NCI-H1930 (cell line): ENCODE results near the gene TOP3B.
A peak's percentile ranks its signal among the peaks of the same experiment; 100 is the strongest.

Experiments
- DNase-seq, 2 experiments: peaks; one replicate each; lab custom pipeline; 2025; lab: John Stamatoyannopoulos, UW

Gene TOP3B

DNA sequence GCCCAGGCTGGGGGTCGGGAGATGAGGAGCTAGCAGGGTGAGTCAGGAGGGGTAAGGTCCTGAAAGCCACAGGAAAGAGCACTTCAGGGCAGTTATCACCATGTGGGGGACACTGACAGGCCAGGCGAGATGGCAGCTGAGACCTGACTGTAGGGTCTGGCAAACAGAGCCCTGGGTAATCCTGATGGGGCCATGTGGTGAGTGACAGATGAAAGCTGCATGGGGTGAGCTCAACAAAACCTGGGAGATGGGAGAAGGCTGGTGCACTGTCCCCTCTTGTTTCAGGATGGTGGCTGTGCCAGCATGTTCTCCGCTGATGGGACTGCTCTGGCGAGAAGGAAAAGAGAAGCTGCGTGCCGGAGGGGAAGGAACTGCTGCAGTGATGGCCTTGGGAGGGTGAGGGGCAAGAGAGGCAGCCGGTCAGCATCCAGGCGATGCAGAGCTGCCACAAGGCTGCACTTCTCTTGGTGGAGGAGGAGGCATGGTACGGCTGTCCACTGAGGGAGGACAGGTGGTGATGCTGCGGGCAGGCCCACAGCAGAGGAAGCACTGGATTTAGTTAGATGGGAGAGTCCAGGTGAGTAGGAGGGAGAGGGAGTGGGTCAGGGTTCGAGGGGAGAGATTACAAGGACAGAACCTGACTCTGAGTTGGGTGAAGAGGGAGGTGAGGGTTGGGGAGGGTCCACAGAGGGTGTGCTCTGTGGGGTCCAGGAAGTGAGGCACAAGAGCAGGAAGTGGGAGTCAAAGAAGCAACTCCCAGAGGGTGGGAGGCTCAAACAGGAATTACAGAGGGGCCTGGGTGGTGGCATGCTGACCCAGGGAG lies 3.8 kb downstream of the TOP3B start:
- DNase-seq, result no peak

- no peak for DNase-seq
Measured at GRCh38 chr22:21977814-21978213, 4.8 kb downstream of the TOP3B start.

DNA sequence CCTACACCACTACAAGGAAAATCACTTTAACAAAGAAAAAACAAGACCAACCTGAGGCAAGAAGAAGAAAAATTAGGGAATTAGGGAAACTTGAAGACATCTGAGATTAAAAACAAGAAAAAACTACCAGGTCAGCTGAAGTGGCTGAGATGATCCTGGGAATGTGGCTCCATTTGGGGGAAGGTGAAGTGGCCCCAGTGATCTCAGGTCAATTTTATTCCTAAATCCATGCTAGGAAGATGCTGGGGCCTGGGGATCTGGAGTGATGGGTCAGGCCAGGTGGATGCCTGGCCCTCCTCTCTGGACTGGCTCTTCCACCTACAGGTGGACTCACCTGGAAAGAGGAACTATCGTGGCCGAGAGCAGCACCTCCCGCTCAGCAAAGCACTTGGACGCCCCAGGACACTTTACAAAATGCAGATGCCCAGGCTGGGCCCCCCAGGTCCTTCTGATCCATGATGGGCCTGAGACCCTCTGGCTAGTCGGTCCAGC lies 6.7 kb downstream of the TOP3B start:
- no peak for DNase-seq

- DNase-seq, result no peak
Measured at GRCh38 chr22:21975273-21975672, 7.3 kb downstream of the TOP3B start.

DNA sequence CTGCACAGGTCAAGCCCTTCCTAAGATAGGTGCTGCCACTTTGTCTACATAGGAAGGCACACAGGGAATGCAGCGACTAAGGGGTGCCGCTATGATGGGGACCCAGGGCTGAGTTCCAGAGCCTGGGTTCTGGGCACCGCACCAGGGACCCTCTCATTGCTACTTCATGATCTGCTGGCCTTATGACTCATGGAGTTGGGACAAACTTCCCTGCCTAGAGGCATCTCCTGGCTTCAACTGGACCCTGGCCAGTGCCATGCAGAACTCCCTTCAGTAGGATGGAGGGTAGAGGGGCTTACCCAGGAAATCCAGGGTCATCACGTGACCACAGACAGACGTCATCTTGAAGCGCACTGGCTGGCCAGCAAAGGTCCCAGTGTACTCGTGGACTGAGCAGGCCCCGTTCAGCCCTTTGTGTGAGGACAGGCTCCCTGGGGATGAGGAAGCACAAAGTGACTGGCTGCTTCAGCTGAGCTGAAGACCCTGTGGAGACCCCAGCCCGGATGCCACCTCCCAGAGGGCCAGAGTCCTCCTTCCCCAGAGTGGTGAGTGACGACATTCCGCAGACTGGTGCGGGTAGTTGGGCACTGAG lies 8.4 kb downstream of the TOP3B start:
- DNase-seq, result no peak

DNA sequence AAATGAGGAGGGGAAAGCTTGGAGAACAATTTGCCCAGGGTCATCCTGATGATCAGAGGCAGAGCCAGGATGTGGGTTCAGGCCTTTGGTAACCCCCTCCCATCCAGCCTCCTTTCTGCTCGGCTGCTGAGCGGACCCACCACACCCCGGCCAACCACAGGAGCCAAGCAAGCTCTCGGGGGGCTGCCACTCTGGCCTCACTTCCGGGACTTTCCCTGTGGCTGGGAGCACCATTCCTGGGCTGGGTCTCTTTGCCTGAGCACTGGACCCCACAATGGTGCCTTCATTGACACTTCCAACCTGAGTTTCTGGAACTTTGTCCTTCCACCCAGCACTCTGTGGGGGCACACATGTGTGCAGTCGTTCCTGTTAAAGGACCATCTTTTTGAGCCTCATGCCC lies 9.8 kb downstream of the TOP3B start:
- no peak for DNase-seq

GRCh38 chr22:21972293-21972779 lies 10.3 kb downstream of the TOP3B start:
- DNase-seq, result peak in 1 of 2 experiments; percentile 12

DNA sequence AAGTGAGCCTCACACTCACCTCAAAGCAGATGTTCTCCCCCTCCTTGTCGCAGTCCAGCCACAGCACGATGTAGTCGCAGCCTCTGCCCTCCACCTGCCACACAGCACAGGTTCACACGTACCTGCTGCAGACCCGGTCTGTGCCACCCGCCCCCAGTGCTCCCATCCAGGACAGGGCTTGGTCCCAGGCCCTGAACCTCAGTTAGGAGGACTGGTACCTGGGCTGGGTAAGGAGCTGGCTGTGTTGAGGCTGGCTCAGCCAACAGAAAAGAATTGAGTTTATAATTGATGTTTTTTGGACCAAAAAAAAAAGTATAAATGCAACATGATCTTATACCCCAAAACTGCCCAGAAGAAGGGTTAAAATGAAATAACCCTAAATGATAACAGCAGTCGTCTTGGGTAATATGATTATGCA lies 10.7 kb downstream of the TOP3B start:
- DNase-seq, result no peak

DNA sequence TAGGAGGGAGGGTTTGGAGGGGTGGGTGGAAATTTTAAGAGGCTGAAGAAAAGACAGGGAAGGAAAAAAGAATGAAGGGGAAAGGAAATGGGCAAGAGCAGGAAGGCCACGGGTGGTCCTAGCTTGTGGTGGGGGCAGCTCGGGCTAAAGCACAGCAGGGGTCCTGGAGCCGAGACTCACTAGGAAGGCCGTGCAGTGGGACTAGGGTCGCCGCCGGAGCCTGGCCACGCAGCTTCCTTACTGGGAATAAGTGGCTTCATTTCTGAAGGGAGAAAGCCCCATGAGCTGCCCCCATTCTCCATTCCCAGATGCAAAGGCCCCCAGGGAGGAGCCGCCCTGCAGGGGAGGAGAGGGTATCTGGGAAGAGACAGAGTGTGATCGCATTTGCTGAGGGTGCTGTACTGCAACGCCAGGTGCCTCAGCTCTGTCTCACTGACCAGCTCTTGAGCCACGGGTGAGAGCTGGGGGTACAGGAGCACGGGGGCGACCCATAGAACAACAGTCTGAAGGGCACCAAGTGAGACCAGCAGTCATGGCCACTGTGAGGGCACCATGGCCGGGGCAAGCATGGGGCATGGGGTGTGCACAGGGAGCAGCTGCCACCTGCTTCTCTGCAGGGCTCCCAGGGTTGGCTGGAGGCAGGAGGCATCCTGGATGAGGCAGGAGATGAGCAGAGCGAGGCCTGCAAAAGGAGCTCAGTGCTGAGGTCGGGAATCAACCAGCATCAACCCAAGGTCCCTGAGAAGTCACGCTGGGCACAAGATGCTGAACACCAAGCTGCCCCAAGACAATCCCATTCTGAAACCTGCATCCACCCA lies 11.6 kb downstream of the TOP3B start:
- DNase-seq, result no peak

- DNase-seq, result no peak
Measured at GRCh38 chr22:21970037-21970799, 12.4 kb downstream of the TOP3B start.

GRCh38 chr22:21968452-21969129 lies 14.0 kb downstream of the TOP3B start:
- no peak for DNase-seq

- DNase-seq, result no peak
Measured at GRCh38 chr22:21967693-21968271, 14.8 kb downstream of the TOP3B start.

DNA sequence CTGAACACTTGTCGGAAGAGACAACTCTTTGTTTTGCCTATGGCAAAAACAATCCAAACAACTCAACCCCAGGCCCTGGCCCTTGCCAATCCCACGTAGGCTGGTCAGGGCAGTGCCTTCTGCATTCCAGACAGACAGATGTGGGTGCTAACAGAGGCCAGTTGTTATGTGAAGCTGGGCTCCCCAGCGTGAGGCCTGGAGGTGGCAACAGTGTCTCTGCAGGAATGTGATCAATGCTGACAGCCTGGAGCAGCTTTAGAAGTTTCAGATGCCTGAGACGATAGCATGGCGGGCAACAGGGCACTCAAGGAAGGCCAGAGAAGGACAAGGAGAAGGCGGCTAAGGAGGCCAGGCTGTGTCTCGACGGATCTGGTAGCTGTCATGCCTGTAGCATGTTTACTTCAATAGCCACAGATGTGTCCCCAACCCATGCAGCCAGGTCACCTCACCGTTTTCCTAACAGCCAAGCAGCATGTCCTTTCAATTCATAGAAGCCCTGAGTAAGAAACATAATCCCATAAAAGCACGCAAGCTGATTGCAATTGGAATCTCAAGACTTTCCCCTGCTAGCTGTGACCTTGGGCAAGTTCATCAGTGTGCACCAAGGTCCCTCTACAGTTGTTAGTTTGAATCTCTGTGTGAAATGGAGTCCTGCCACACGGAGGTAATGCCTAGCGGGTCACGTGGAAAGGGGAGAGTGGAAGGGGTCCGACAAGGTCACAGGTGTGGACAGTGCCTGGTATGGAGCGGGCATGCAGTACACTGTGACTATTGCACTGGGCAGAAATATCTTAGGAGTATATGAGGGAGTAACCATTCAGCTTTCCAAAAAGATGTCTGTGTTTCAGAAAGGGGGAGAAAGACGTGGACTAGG lies 15.7 kb downstream of the TOP3B start:
- no peak for DNase-seq

DNA sequence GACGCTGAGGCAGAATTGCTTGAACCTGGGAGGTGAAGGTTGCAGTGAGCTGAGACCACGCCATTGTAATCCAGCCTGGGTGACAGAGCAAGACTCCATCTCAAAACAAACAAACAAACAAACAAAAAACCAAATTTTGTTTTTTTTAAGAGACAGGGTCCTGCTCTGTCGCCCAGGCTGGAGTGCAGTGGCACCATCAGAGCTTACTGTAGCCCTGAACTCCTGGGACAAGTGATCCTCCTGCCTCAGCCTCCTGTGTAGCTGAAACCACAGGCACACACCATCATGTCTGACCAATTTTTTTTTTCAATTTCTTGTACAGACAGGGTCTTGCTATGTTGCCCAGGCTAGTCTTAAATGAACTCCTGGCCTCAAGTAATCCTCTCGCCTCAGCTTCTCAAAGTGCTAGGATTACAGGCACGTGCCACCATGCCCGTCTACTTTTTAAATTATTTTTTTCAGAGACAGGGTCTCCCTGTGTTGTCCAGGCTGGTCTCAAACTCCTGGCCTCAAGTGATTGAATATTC lies 16.8 kb downstream of the TOP3B start:
- no peak for DNase-seq

DNA sequence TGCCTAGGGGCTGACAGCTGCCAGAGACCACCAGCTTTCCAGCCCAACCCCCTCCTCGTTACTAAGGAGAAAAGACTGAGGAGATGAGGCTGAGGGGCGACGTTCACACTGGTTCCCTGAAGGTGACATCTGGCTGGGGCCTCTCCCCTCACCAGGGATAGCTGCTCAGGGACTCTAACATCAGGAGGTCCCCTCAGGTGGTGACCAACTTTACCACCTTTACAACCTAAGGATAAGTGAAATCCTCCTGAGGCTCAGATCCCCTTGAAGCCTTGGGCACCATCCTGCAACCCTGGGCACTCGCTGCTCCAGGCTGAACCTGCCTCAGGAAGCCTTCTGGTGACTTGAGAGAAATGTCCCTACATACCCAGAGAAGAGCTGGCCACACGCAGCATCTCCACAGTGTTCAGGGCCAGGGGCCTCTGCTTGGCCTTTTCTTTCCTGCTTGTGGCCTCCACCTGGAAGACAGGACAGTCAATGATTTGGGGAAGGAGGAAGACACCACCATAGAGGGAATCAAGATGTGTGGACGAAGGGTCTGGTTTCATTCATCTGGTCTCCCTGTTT lies 17.6 kb downstream of the TOP3B start:
- DNase-seq, result no peak

DNA sequence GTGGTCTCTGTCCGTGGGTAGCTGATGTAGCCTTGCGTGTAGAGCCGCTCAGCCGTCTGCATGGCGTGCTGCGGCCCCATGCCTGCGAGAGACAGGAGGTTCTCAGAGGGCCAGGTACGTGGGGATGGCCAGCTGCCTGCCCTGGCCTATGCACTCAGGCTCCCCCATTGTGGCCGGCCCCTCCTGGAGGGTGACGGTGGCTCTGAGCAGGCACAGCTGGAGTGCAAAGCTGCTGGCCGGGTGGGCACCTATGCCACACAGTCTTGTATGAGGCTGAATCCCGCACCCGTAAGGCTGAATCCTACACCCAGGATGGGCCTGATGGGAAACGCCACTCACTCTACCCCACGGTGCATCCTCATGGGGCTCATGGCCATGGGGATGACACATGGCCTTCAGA lies 18.4 kb downstream of the TOP3B start:
- no peak for DNase-seq

GRCh38 chr22:21963790-21964211 lies 18.8 kb downstream of the TOP3B start:
- DNase-seq, result no peak

DNA sequence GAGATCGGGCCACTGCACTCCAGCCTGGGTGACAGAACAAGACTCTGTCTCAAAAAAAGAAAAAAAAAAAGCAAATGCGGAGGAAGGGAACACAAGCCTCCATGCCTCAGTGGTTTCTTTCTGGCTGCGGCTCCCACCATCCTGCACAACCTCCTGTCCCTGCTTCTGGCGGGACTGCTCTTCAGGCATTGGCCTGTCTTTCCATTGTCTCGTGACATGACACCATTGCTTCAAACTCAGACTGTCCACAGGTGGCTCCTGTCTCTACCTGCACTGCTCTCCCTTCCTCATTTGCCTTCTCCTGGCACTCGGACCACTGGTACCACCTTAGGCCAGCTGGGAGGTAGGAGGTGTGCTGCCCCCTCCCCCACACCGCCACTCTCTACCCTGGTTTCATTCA lies 19.3 kb downstream of the TOP3B start:
- DNase-seq, result no peak

DNA sequence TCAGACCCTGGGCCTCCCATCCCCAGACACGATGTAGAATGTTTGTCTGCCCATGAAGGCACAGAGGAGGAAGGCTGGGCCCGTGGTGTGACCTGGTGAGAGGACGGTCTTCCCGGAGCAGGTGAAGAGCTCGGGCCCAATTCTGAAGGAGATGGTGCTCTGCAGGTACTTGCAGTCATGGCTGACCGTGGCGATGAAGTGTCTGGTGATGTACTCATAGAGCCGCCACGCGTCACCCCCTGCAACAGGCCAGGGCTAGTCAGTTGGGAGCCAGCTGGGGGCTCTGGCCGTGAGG lies 20.0 kb downstream of the TOP3B start:
- DNase-seq, result no peak
